HepG2 (cell line): ENCODE data around the gene ZFAND3. TPM values are rescaled to one million over a fixed set of nuclear protein-coding genes. Genes with fewer than 3 reads are reported as not detected.
A peak's percentile ranks its signal among the peaks of the same experiment; 100 is the strongest.

Experiments
- DBP ChIP-seq: sonication (generic); formaldehyde crosslinking; IDR thresholded peaks from 2 replicates; pipeline ENCODE4 v1.4.0; 2020; ENCODE audit warnings: missing genetic modification reagents; ENCODE audit errors: not compliant biosample characterization
- EHMT2 ChIP-seq: fragments of 200-600 bp; sonication (generic); IDR thresholded peaks from 2 replicates; pipeline ENCODE4 v1.7.0; 2017; ENCODE audit warnings: antibody characterized with exemption, low read depth, low read length, borderline replicate concordance
- FIP1L1 ChIP-seq: fragments of 200-400 bp; formaldehyde crosslinking; IDR thresholded peaks from 2 replicates; pipeline ENCODE4 v1.6.1; 2018; ENCODE audit warnings: low read depth, mild to moderate bottlenecking, low read length, moderate library complexity, borderline replicate concordance; ENCODE audit not compliant: insufficient read depth
- GABPA ChIP-seq, 2 experiments: IDR thresholded peaks; 2 replicates each; pipeline ENCODE4 v1.6.1; 2011 to 2016; ENCODE audit warnings: low read depth in 2 of 2, low read length in 1 of 2, missing biosample characterization in 1 of 2, missing genetic modification characterization in 1 of 2
- HCFC1 ChIP-seq: fragments of 150-350 bp; IDR thresholded peaks from 2 replicates; pipeline ENCODE4 v1.6.1; 2014; ENCODE audit warnings: low read depth, low read length
- JUN ChIP-seq: sonication (generic); formaldehyde crosslinking; IDR thresholded peaks from 2 replicates; pipeline ENCODE4 v1.4.0; 2020; ENCODE audit warnings: mild to moderate bottlenecking, missing genetic modification reagents
- KAT7 ChIP-seq: IDR thresholded peaks from 2 replicates; pipeline ENCODE4 v1.6.1; 2018; ENCODE audit warnings: borderline replicate concordance, missing compliant biosample characterization
- KDM2A ChIP-seq: sonication (generic); formaldehyde crosslinking; IDR thresholded peaks from 2 replicates; pipeline ENCODE4 v1.4.0; 2020; ENCODE audit warnings: low read depth, missing genetic modification reagents, borderline replicate concordance
- KLF12 ChIP-seq: sonication (generic); formaldehyde crosslinking; IDR thresholded peaks from 2 replicates; pipeline ENCODE4 v1.4.0; 2020; ENCODE audit warnings: missing genetic modification reagents, borderline replicate concordance
- MEIS1 ChIP-seq: sonication (generic); formaldehyde crosslinking; IDR thresholded peaks from 2 replicates; pipeline ENCODE4 v1.9.0; 2021; ENCODE audit warnings: mild to moderate bottlenecking, missing genetic modification reagents, moderate library complexity, borderline replicate concordance
- MZF1 ChIP-seq: sonication (generic); formaldehyde crosslinking; IDR thresholded peaks from 2 replicates; pipeline ENCODE4 v1.8.1; 2023; ENCODE audit warnings: mild to moderate bottlenecking, missing genetic modification reagents, borderline replicate concordance
- NCOA1 ChIP-seq: sonication (generic); formaldehyde crosslinking; IDR thresholded peaks from 2 replicates; pipeline ENCODE4 v1.9.0; 2021; ENCODE audit warnings: missing genetic modification reagents
- PAF1 ChIP-seq: IDR thresholded peaks from 2 replicates; pipeline ENCODE4 v1.6.1; 2016; ENCODE audit warnings: missing genetic modification reagents, missing compliant biosample characterization
- PATZ1 ChIP-seq: sonication (generic); formaldehyde crosslinking; IDR thresholded peaks from 2 replicates; pipeline ENCODE4 v1.4.0; 2020; ENCODE audit warnings: missing genetic modification reagents
- SMAD3 ChIP-seq: sonication (generic); formaldehyde crosslinking; IDR thresholded peaks from 2 replicates; pipeline ENCODE4 v1.4.0; 2020; ENCODE audit warnings: missing genetic modification reagents
- UBTF ChIP-seq: sonication (generic); formaldehyde crosslinking; IDR thresholded peaks from 2 replicates; pipeline ENCODE4 v1.4.0; 2020; ENCODE audit warnings: mild to moderate bottlenecking, missing genetic modification reagents
- ZBTB33 ChIP-seq: sonication (generic); formaldehyde crosslinking; IDR thresholded peaks from 2 replicates; pipeline ENCODE4 v1.4.0; 2020; ENCODE audit warnings: missing genetic modification reagents
- ZNF207 ChIP-seq: fragments of 450-650 bp; IDR thresholded peaks from 2 replicates; pipeline ENCODE4 v1.6.1; 2016; ENCODE audit warnings: antibody characterized with exemption, borderline replicate concordance
- ZNF484 ChIP-seq: sonication (generic); formaldehyde crosslinking; IDR thresholded peaks from 2 replicates; pipeline ENCODE4 v1.5.1; 2020; ENCODE audit warnings: mild to moderate bottlenecking, low read depth, missing genetic modification reagents, borderline replicate concordance
- ZNF564 ChIP-seq: sonication (generic); formaldehyde crosslinking; IDR thresholded peaks from 2 replicates; pipeline ENCODE4 v1.8.1; 2023; ENCODE audit warnings: mild to moderate bottlenecking, missing genetic modification reagents
- ZNF761 ChIP-seq: sonication (generic); formaldehyde crosslinking; conservative IDR thresholded peaks from 2 replicates; pipeline ENCODE4 v1.4.0; 2020; ENCODE audit warnings: mild to moderate bottlenecking, missing genetic modification reagents
- ZSCAN9 ChIP-seq: IDR thresholded peaks from 2 replicates; pipeline ENCODE4 v1.6.1; 2016; ENCODE audit warnings: borderline replicate concordance
- polyA plus RNA-seq, 8 experiments: library from polyadenylated mRNA; depleted of rRNA in 3 of 8; stranded (reverse) in 7 of 8; unstranded in 1 of 8; fragments of >200 nt; fragmentation: Illumina TruSeq in 4 of 8; extraction: Trizol in 4 of 8; gene quantifications; 2 replicates each; pipeline versions ENCODE4 v1.2.1 to v1.2.3, GENCODE V29; 2011 to 2016; ENCODE audit warnings: low read depth in 4 of 8, missing spikeins in 1 of 8, mixed read lengths in 1 of 8; ENCODE audit not compliant: insufficient read depth in 1 of 8
- total RNA-seq, 5 experiments: library from RNA; depleted of rRNA; stranded (reverse); fragments of >200 nt; fragmentation: Illumina TruSeq; extraction: Trizol; gene quantifications; 2 replicates each; pipeline ENCODE4 v1.2.3, GENCODE V29; 2016; ENCODE audit warnings: low read depth in 1 of 5

The ZFAND3 gene
- total and polyA plus RNA-seq, 2 of the 13 experiments (the other 11 are each of a cell fraction or from before 2014, with no cell fraction given) = 16.4 to 17.1 TPM

- TF ChIP-seq ZNF761 (CRISPR knock-in tag) (no peak), EHMT2 (peak; percentile 54; the same call in 1 of the 2 replicates), PATZ1 (CRISPR knock-in tag) (peak; percentile 88), PAF1 (CRISPR knock-in tag) (no peak), ZNF207 (no peak), MZF1 (no peak), ZNF484 (CRISPR knock-in tag) (no peak), UBTF (peak; percentile 42; the same call in 1 of the 2 replicates), FIP1L1 (no peak), NCOA1 (no peak), ZSCAN9 (peak; percentile 86), HCFC1 (peak; percentile 13; the same call in 1 of the 2 replicates), JUN (peak; percentile 94), MEIS1 (CRISPR knock-in tag) (peak; percentile 99; the same call in 1 of the 2 replicates), KDM2A (CRISPR knock-in tag) (peak; percentile 83), SMAD3 (peak; percentile 76), ZNF564 (CRISPR knock-in tag) (no peak), KAT7 (CRISPR knock-in tag) (0 out of 2 replicates have a peak, but pooled peaks have one; percentile 83), ZBTB33 (CRISPR knock-in tag) (peak; percentile 72), DBP (CRISPR knock-in tag) (no peak), KLF12 (CRISPR knock-in tag) (no peak), GABPA (IDR thresholded peaks at IDR 0.05; ENCODE audit: low read depth, low read length) (no peak), GABPA (CRISPR knock-in tag; IDR thresholded peaks at IDR 0.05; ENCODE audit: low read depth) (peak; percentile 52; the same call in 1 of the 2 replicates)
Observed at GRCh38 chr6:37791156-37791919, 28.2 kb upstream of the ZFAND3 start (continued).
